HL-60 (cell line): ENCODE measurements around the gene NARS2.

Experiments
- SPI1 ChIP-seq: IDR thresholded peaks from 2 replicates; pipeline ENCODE4 v1.6.1; 2012; ENCODE audit warnings: low read depth, mild to moderate bottlenecking, borderline replicate concordance
- TF ChIP-seq, protein P1 (sequence below): IDR thresholded peaks from one replicate; pipeline ENCODE4 v1.5.1; 2011; ENCODE audit warnings: low read length, control low read depth, inconsistent platforms; ENCODE audit not compliant: insufficient read depth
- TF ChIP-seq, protein P2 (sequence below): IDR thresholded peaks from 2 replicates; pipeline ENCODE4 v1.6.1; 2012; ENCODE audit warnings: low read depth; ENCODE audit not compliant: insufficient replicate concordance

DNA sequence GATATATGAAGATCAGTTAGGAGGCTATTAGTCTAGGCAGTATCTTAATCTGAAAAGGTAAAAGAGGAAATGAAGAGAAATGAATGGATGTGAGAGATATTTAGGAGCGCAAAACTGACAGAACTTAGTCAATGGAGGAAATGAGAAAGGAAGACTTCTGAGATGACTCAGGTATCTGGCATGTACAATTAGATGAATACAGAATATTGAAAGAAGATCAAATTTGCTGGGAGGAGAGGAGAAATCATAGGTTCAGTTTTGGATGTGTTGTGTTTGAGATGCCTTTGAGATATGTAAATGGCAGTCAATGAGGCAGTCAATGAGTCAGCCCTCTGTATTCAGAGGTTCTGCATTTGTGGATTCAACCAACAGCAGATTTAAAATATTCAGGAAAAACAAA is 114.2 kb downstream of the NARS2 start:
- TF ChIP-seq, protein P1, sequence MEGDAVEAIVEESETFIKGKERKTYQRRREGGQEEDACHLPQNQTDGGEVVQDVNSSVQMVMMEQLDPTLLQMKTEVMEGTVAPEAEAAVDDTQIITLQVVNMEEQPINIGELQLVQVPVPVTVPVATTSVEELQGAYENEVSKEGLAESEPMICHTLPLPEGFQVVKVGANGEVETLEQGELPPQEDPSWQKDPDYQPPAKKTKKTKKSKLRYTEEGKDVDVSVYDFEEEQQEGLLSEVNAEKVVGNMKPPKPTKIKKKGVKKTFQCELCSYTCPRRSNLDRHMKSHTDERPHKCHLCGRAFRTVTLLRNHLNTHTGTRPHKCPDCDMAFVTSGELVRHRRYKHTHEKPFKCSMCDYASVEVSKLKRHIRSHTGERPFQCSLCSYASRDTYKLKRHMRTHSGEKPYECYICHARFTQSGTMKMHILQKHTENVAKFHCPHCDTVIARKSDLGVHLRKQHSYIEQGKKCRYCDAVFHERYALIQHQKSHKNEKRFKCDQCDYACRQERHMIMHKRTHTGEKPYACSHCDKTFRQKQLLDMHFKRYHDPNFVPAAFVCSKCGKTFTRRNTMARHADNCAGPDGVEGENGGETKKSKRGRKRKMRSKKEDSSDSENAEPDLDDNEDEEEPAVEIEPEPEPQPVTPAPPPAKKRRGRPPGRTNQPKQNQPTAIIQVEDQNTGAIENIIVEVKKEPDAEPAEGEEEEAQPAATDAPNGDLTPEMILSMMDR = no peak
- TF ChIP-seq, protein P2, sequence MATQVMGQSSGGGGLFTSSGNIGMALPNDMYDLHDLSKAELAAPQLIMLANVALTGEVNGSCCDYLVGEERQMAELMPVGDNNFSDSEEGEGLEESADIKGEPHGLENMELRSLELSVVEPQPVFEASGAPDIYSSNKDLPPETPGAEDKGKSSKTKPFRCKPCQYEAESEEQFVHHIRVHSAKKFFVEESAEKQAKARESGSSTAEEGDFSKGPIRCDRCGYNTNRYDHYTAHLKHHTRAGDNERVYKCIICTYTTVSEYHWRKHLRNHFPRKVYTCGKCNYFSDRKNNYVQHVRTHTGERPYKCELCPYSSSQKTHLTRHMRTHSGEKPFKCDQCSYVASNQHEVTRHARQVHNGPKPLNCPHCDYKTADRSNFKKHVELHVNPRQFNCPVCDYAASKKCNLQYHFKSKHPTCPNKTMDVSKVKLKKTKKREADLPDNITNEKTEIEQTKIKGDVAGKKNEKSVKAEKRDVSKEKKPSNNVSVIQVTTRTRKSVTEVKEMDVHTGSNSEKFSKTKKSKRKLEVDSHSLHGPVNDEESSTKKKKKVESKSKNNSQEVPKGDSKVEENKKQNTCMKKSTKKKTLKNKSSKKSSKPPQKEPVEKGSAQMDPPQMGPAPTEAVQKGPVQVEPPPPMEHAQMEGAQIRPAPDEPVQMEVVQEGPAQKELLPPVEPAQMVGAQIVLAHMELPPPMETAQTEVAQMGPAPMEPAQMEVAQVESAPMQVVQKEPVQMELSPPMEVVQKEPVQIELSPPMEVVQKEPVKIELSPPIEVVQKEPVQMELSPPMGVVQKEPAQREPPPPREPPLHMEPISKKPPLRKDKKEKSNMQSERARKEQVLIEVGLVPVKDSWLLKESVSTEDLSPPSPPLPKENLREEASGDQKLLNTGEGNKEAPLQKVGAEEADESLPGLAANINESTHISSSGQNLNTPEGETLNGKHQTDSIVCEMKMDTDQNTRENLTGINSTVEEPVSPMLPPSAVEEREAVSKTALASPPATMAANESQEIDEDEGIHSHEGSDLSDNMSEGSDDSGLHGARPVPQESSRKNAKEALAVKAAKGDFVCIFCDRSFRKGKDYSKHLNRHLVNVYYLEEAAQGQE = no peak
- TF ChIP-seq SPI1 = no peak
